ENCODE results near the gene AGBL2.

GRCh38 chr11:47689480-47689879 lies 25.7 kb downstream of the AGBL2 start:
- TF ChIP-seq, protein P1, sequence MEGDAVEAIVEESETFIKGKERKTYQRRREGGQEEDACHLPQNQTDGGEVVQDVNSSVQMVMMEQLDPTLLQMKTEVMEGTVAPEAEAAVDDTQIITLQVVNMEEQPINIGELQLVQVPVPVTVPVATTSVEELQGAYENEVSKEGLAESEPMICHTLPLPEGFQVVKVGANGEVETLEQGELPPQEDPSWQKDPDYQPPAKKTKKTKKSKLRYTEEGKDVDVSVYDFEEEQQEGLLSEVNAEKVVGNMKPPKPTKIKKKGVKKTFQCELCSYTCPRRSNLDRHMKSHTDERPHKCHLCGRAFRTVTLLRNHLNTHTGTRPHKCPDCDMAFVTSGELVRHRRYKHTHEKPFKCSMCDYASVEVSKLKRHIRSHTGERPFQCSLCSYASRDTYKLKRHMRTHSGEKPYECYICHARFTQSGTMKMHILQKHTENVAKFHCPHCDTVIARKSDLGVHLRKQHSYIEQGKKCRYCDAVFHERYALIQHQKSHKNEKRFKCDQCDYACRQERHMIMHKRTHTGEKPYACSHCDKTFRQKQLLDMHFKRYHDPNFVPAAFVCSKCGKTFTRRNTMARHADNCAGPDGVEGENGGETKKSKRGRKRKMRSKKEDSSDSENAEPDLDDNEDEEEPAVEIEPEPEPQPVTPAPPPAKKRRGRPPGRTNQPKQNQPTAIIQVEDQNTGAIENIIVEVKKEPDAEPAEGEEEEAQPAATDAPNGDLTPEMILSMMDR (IDR thresholded peaks at IDR 0.05; ENCODE audit: extremely low read depth in 1 of 2, insufficient read depth in 1 of 2, low read depth in 1 of 2, low read length in 2 of 2): no peak
- TF ChIP-seq EZH2 (IDR thresholded peaks at IDR 0.05; ENCODE audit: borderline replicate concordance, low read depth, low read length, severe bottlenecking): no peak
- no peak for TF ChIP-seq POLR2AphosphoS5 (IDR thresholded peaks at IDR 0.05; ENCODE audit: insufficient read depth, low read depth, low read length)
- no peak for TF ChIP-seq GATA2 (IDR thresholded peaks at IDR 0.05; ENCODE audit: insufficient read depth, insufficient read length, low read depth, low read length)
- no peak for TF ChIP-seq POLR2A (IDR thresholded peaks at IDR 0.05; ENCODE audit: low read depth, low read length)
